Gastroesophageal sphincter (tissue), 4 donors: ENCODE results near the gene ICAM3. TPM values are rescaled to one million over a fixed set of nuclear protein-coding genes. Genes with fewer than 3 reads are reported as not detected.

Experiments used
- ATAC-seq: fragments of 150-250 bp; one replicate; pipeline ENCODE4 v1.9.1; 2016; ENCODE audit warnings: mild to moderate bottlenecking, moderate library complexity
- H3K27ac ChIP-seq, 4 donors: fragments of 200-600 bp; sonication (generic) in 3 of 4; 1 replicate in 3 of 4; 2 replicates in 1 of 4; pipeline ENCODE4 v1.5.1; 2016 to 2019
- H3K27me3 ChIP-seq: fragments of 200-600 bp; sonication (generic); one replicate; pipeline ENCODE4 v1.5.1; 2019
- H3K36me3 ChIP-seq, 2 donors: fragments of 200-600 bp; sonication (generic); one replicate each; pipeline ENCODE4 v1.5.1; 2019; ENCODE audit warnings: control low read depth in 1 of 2
- H3K4me1 ChIP-seq, 3 donors: fragments of 200-600 bp; sonication (generic); 1 replicate in 2 of 3; 2 replicates in 1 of 3; pipeline ENCODE4 v1.5.1; 2016 to 2019; ENCODE audit warnings: control low read depth in 2 of 3
- H3K4me3 ChIP-seq, 2 donors: fragments of 200-600 bp; sonication (generic); one replicate each; pipeline ENCODE4 v1.5.1; 2019; ENCODE audit warnings: mild to moderate bottlenecking in 1 of 2, moderate library complexity in 1 of 2
- H3K9me3 ChIP-seq, 3 donors: fragments of 200-600 bp; sonication (generic); one replicate each; pipeline ENCODE4 v1.5.1; 2017 to 2019; ENCODE audit warnings: control low read depth in 2 of 3
- EP300 ChIP-seq: sonication (generic); formaldehyde crosslinking; IDR thresholded peaks from one replicate; pipeline ENCODE4 v1.6.1; 2017; ENCODE audit warnings: antibody characterized with exemption, mild to moderate bottlenecking
- POLR2A ChIP-seq, 2 donors: fragments of 450-650 bp; IDR thresholded peaks; one replicate each; pipeline ENCODE4 v1.6.1; 2017; ENCODE audit warnings: antibody characterized with exemption in 2 of 2, mild to moderate bottlenecking in 2 of 2, moderate library complexity in 1 of 2
- POLR2AphosphoS5 ChIP-seq: sonication (generic); formaldehyde crosslinking; IDR thresholded peaks from one replicate; pipeline ENCODE4 v1.6.1; 2017; ENCODE audit warnings: antibody characterized with exemption
- WGBS, 2 donors: methylation state at CpG; one replicate each; pipeline ENCODE4 v1.1.5; 2018; ENCODE audit warnings: low coverage in 1 of 2; 5-methylcytosine and 5-hydroxymethylcytosine counted together
- total RNA-seq, 4 donors: library from RNA; depleted of rRNA; stranded (reverse); fragments of >200 nt; gene quantifications; one replicate each; pipeline ENCODE4 v1.1.0, GENCODE V29; 2016
- TF ChIP-seq, protein P1 (sequence below), 4 experiments: fragments of 200-600 bp in 2 of 4; fragments of 450-650 bp in 2 of 4; sonication (generic) in 1 of 4; IDR thresholded peaks; one replicate each; pipeline ENCODE4 v1.5.1; 2017 to 2019; ENCODE audit warnings: antibody characterized with exemption in 4 of 4, mild to moderate bottlenecking in 2 of 4, moderate library complexity in 2 of 4

The ICAM3 gene
- total RNA-seq, 4 donors from 2014 or later: 3.4 to 9.3 (median 5.6) TPM

DNA sequence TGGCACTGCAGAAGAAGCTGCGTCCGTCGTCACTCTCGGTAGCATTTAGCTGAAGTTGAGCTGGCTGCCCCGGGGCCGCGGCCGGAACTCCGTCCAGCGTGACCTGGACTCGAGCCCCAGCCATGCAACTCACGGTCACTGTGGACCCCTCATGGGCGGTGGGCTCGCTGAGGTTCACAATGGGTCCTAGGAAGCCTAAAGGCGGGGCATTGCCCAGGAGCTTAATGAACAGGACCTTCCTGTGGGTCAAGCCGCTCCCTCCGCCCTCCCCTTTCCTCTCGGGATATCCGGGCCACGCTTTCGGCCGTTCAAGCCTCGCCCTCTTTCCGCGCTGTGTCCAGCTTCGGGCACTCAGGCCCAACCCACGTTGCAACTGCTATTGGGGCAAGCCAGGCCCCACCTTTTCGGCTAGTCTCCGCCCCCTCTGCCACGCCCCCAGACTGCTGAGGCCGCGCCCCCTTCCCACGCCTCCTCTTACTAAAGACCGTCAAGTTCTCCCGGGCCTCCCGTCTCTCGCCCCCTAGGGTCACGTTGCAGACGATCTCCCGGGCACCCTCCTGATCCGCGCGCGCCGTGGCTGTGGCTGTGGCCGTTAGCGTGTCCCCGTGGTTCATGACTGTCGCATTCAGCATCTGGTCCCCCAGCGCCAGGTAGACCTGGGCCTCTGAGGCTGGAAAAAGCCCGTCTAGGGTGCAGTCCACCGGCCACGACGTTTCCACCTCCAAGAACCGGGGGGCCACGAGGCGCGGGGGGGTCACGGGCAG, 4.7 kb downstream of the ICAM3 start:
- H3K27ac ChIP-seq: peak overlapping the region; percentile 47 to 97 (median 93)
- peaks cover 0 to 12% of the 10 kb centered on the region in 2 donors for H3K36me3 ChIP-seq
- peak overlapping the region; percentile 86 for H3K4me3 ChIP-seq
- peak; percentile 85 for ATAC-seq
- H3K4me1 ChIP-seq: peaks cover 0 to 39% (median 17%) of the 10 kb centered on the region in 3 donors
- no peaks in the 10 kb centered on the region for H3K27me3 ChIP-seq
- TF ChIP-seq POLR2A (IDR thresholded peaks at IDR 0.05) (peak; percentile 33 to 45), POLR2AphosphoS5 (peak; percentile 61), EP300 (no peak)
- TF ChIP-seq, protein P1, sequence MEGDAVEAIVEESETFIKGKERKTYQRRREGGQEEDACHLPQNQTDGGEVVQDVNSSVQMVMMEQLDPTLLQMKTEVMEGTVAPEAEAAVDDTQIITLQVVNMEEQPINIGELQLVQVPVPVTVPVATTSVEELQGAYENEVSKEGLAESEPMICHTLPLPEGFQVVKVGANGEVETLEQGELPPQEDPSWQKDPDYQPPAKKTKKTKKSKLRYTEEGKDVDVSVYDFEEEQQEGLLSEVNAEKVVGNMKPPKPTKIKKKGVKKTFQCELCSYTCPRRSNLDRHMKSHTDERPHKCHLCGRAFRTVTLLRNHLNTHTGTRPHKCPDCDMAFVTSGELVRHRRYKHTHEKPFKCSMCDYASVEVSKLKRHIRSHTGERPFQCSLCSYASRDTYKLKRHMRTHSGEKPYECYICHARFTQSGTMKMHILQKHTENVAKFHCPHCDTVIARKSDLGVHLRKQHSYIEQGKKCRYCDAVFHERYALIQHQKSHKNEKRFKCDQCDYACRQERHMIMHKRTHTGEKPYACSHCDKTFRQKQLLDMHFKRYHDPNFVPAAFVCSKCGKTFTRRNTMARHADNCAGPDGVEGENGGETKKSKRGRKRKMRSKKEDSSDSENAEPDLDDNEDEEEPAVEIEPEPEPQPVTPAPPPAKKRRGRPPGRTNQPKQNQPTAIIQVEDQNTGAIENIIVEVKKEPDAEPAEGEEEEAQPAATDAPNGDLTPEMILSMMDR (IDR thresholded peaks at IDR 0.05): peak in 2 of 4 experiments; percentile 12 to 35
- no peaks in the 10 kb centered on the region for H3K9me3 ChIP-seq
- WGBS, 2 donors: 14% methylated on average over 18 of the region's 59 CpGs; no CpG with 5 or more reads in 1 of the 2 donors

- TF ChIP-seq, protein P1 (IDR thresholded peaks at IDR 0.05): no peak
- TF ChIP-seq EP300 (no peak), POLR2AphosphoS5 (no peak), POLR2A (IDR thresholded peaks at IDR 0.05) (no peak)
- Histone ChIP-seq H3K27me3 (no peaks in the 10 kb centered on the region), H3K36me3 (peaks cover 0 to 20% of the 10 kb centered on the region in 2 donors), H3K9me3 (no peaks in the 10 kb centered on the region), H3K4me3 (peak overlapping the region; percentile 86), H3K4me1 (peaks cover 0 to 39% (median 17%) of the 10 kb centered on the region in 3 donors), H3K27ac (peak overlapping the region; percentile 47 to 97 (median 93))
- peak; percentile 2 for ATAC-seq
- WGBS, 2 donors: 0 to 17% methylated on average over 3 to 5 of the region's 44 CpGs
These were observed 5.5 kb downstream of the ICAM3 start for GRCh38 chr19:10333758-10334587.

- Histone ChIP-seq H3K27me3 (no peaks in the 10 kb centered on the region), H3K4me3 (peak within 1 kb of the TSS; percentile 86), H3K4me1 (peaks cover 0 to 39% (median 17%) of the 10 kb centered on the region in 3 donors), H3K27ac (peak within 1 kb of the TSS; percentile 89 to 97 (median 93)), H3K9me3 (no peaks in the 10 kb centered on the region), H3K36me3 (peaks cover 0 to 28% of the 10 kb centered on the region in 2 donors)
- TF ChIP-seq POLR2AphosphoS5: peak; percentile 85
- peak; percentile 76 to 81 for TF ChIP-seq POLR2A (IDR thresholded peaks at IDR 0.05)
- TF ChIP-seq EP300: no peak
- TF ChIP-seq, protein P1 (IDR thresholded peaks at IDR 0.05): no peak
- peak; percentile 95 for ATAC-seq
- WGBS, 2 donors: 0 to 4% methylated on average over 10 to 13 of the region's 82 CpGs
These were observed 6.3 kb downstream of the ICAM3 start, which contains the start of gene RAVER1 for GRCh38 chr19:10332965-10333757. Gene RAVER1 (minus strand): TSS chr19:10333529. CDS start chr19:10333507, 22 bp downstream.

DNA sequence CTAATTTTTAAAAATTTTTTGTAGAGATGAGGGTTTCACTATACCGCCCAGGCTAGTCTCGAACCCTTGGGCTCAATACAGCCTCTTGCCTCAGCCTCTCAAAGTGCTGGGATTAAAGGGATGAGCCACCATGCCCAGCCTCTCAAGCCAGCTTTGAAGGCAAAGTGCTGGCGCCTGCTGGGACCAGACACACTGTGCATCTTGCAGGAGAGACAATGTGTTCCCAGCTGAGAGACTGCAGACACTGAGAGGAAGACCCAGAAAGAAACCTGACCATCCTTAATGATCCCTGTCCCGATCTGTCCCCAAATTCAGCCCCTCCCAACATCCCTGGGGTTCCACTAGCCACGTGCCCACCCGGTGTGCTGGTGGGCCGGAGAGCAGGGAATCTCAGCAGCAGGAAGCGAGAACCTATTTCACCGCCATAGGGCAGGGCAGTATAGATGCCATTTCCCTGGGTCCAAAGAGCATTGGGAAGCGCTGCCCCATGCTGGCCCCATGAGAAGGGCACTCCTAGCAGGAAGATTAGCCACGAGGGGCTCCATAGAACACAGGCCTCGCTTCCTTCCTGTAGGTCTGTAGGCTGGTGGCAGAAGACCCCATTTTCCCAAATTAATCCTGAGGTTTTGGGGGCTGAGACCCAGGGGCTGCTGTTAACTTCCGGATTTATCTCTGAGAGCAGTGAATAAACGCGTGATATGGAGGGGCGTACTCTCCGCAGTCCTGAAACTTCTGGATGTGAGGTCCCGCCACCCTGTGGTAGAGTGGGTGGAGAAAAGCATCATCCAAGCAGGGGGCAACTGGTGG, 7.1 kb downstream of the ICAM3 start:
- WGBS, 2 donors: 6 to 26% methylated on average over 7 to 8 of the region's 18 CpGs
- TF ChIP-seq POLR2A (IDR thresholded peaks at IDR 0.05) (no peak), EP300 (no peak), POLR2AphosphoS5 (no peak)
- TF ChIP-seq, protein P1 (IDR thresholded peaks at IDR 0.05): no peak
- Histone ChIP-seq H3K9me3 (no peaks in the 10 kb centered on the region), H3K4me1 (peaks cover 0 to 39% (median 17%) of the 10 kb centered on the region in 3 donors), H3K27ac (peak overlapping the region; percentile 89 to 97 (median 93)), H3K4me3 (peak overlapping the region; percentile 86), H3K36me3 (peaks cover 0 to 36% of the 10 kb centered on the region in 2 donors), H3K27me3 (no peaks in the 10 kb centered on the region)
- no peak for ATAC-seq
